Right lobe of liver (tissue), 6 donors: ENCODE data around the gene CD274. TPM values are rescaled to one million over a fixed set of nuclear protein-coding genes. Genes with fewer than 3 reads are reported as not detected.

ENCODE experiments used
- ATAC-seq, 4 donors: fragments of 200-7000 bp; cut with Tn5 transposase; one replicate each; pipeline ENCODE4 v1.9.1; 2020; ENCODE audit warnings: mild to moderate bottlenecking in 4 of 4, moderate library complexity in 4 of 4
- DNase-seq, 3 donors: peaks; one replicate each; pipeline ENCODE4 v3.0.0-alpha.2; 2020
- H3K27ac ChIP-seq, 3 donors: fragments of 200-600 bp; one replicate each; pipeline ENCODE4 v1.8.0; 2022
- H3K27me3 ChIP-seq, 2 donors: fragments of 200-600 bp; one replicate each; pipeline ENCODE4 v1.8.0; 2022
- H3K36me3 ChIP-seq, 4 donors: fragments of 200-600 bp; sonication (generic) in 1 of 4; one replicate each; pipeline versions ENCODE4 v1.5.1 to v1.8.0; 2017 to 2022; ENCODE audit warnings: control low read depth in 1 of 4
- H3K4me1 ChIP-seq, 4 donors: fragments of 200-600 bp; sonication (generic) in 1 of 4; one replicate each; pipeline versions ENCODE4 v1.5.1 to v1.8.0; 2017 to 2022; ENCODE audit warnings: control low read depth in 1 of 4
- H3K4me3 ChIP-seq, 3 donors: fragments of 200-600 bp; one replicate each; pipeline ENCODE4 v1.8.0; 2022
- H3K9me3 ChIP-seq, 4 donors: fragments of 200-600 bp; sonication (generic) in 1 of 4; one replicate each; pipeline versions ENCODE4 v1.5.1 to v1.8.0; 2017 to 2022; ENCODE audit warnings: control low read depth in 1 of 4
- CTCF ChIP-seq, 4 donors: fragments of 200-600 bp in 3 of 4; fragments of 450-650 bp in 1 of 4; IDR thresholded peaks; one replicate each; pipeline versions ENCODE4 v1.5.1 to v1.8.0; 2016 to 2022; ENCODE audit warnings: antibody characterized with exemption in 4 of 4, mild to moderate bottlenecking in 2 of 4
- POLR2A ChIP-seq: fragments of 450-650 bp; IDR thresholded peaks from one replicate; pipeline ENCODE4 v1.6.1; 2017; ENCODE audit warnings: antibody characterized with exemption, mild to moderate bottlenecking
- WGBS: methylation state at CpG from one replicate; pipeline ENCODE4 v1.1.6; 2018; ENCODE audit warnings: low coverage, low lambda C conversion rate; ENCODE audit not compliant: insufficient coverage; ENCODE audit errors: missing lambda C conversion rate; 5-methylcytosine and 5-hydroxymethylcytosine counted together
- intact Hi-C, 2 donors: fragments of 100-400 bp; cut with DNase I; formaldehyde crosslinking; loops; one replicate each; pipeline versions ENCODE4 v1.11.2 to v1.14.1; 2022
- total RNA-seq, 6 experiments: library from RNA; depleted of rRNA in 2 of 6; stranded (reverse); fragments of >200 nt in 2 of 6; fragmentation: NEBNext Ultra II Directional in 3 of 6; extraction: Animal tissue kit (Norgen Biotek cat#: 25700) in 3 of 6; gene quantifications; one replicate each; pipeline versions ENCODE4 v1.1.0 to v1.2.4, GENCODE V29; 2016 to 2023
- donor health status: DM: no; HTN: yes; CAD: no.
- donor health status: DM: no; HTN: no; CAD: no.
- donor health status: DM: no; HTN: no; CAD: no.
- donor health status: DM: no; HTN: yes; CAD: no.
- donor health status: DM: no; HTN: yes; CAD: no.

Gene CD274
- total RNA-seq, 6 experiments from 2014 or later, result 0.87 to 3.7 (median 1.5) TPM

- intact Hi-C loops, result no loop called here
- no peaks in the 10 kb centered on the region for H3K4me1 ChIP-seq
- no peaks in the 10 kb centered on the region for H3K9me3 ChIP-seq
- no peaks in the 10 kb centered on the region for H3K27me3 ChIP-seq
- 89% methylated on average over 14 of the region's 20 CpGs for WGBS
- no peak overlapping the region for H3K4me3 ChIP-seq
- no peaks in the 10 kb centered on the region for H3K36me3 ChIP-seq
- no peak overlapping the region for H3K27ac ChIP-seq
- DNase-seq (no peak), ATAC-seq (no peak)
- no peak for TF ChIP-seq CTCF (IDR thresholded peaks at IDR 0.05)
- TF ChIP-seq POLR2A, result no peak
Observed at GRCh38 chr9:5418481-5418880, 31.9 kb upstream of the CD274 start.

- Histone ChIP-seq H3K27ac (no peak overlapping the region), H3K36me3 (no peaks in the 10 kb centered on the region), H3K4me1 (no peaks in the 10 kb centered on the region), H3K4me3 (no peak overlapping the region), H3K27me3 (no peaks in the 10 kb centered on the region), H3K9me3 (no peaks in the 10 kb centered on the region)
- ATAC-seq (no peak), DNase-seq (no peak)
- intact Hi-C loops, result no loop called here
- no peak for TF ChIP-seq POLR2A
- no peak for TF ChIP-seq CTCF (IDR thresholded peaks at IDR 0.05)
Observed at GRCh38 chr9:5419987-5420386, 30.4 kb upstream of the CD274 start.

- Histone ChIP-seq H3K27ac (no peak overlapping the region), H3K36me3 (no peaks in the 10 kb centered on the region), H3K27me3 (no peaks in the 10 kb centered on the region), H3K4me3 (no peak overlapping the region), H3K4me1 (no peaks in the 10 kb centered on the region), H3K9me3 (no peaks in the 10 kb centered on the region)
- TF ChIP-seq CTCF (IDR thresholded peaks at IDR 0.05), result no peak
- no peak for TF ChIP-seq POLR2A
- ATAC-seq, result no peak
- WGBS, result 65% methylated on average over 2 of the region's 2 CpGs
- intact Hi-C loops, result no loop called here
- no peak for DNase-seq
Observed at GRCh38 chr9:5421163-5421562, 29.2 kb upstream of the CD274 start.

GRCh38 chr9:5422276-5422675 lies 28.1 kb upstream of the CD274 start:
- H3K9me3 ChIP-seq, result no peaks in the 10 kb centered on the region
- TF ChIP-seq POLR2A, result no peak
- no peak for TF ChIP-seq CTCF (IDR thresholded peaks at IDR 0.05)
- no peak for ATAC-seq
- intact Hi-C loops, result no loop called here
- 100% methylated on average over 1 of the region's 1 CpG for WGBS
- no peak for DNase-seq
- no peaks in the 10 kb centered on the region for H3K27me3 ChIP-seq
- no peak overlapping the region for H3K27ac ChIP-seq
- H3K4me3 ChIP-seq, result no peak overlapping the region
- H3K36me3 ChIP-seq, result no peaks in the 10 kb centered on the region
- H3K4me1 ChIP-seq, result no peaks in the 10 kb centered on the region

- ATAC-seq, result peak; percentile 48 to 66 (median 52)
Observed at GRCh38 chr9:5425006-5425628, 25.2 kb upstream of the CD274 start.

More at GRCh38 chr9:5425006-5425628, 25.2 kb upstream of the CD274 start:
- no peak overlapping the region for H3K27ac ChIP-seq
- no peak for TF ChIP-seq POLR2A
- TF ChIP-seq CTCF (IDR thresholded peaks at IDR 0.05), result peak; percentile 46 to 55 (median 48)
- H3K27me3 ChIP-seq, result no peaks in the 10 kb centered on the region
- H3K4me1 ChIP-seq, result no peaks in the 10 kb centered on the region
- H3K9me3 ChIP-seq, result no peaks in the 10 kb centered on the region
- no peaks in the 10 kb centered on the region for H3K36me3 ChIP-seq
- no peak overlapping the region for H3K4me3 ChIP-seq
- intact Hi-C loops, result no loop called here
- WGBS, result 86% methylated on average over 2 of the region's 2 CpGs
- no peak for DNase-seq
